Measurements from ENCODE around the gene P2RX3. TPM values are rescaled to one million over a fixed set of nuclear protein-coding genes. Genes with fewer than 3 reads are reported as not detected.
A peak's percentile ranks its signal among the peaks of the same experiment; 100 is the strongest.

P2RX3 gene
- total and polyA plus RNA-seq, 2 of the 8 experiments (the other 6 are each of a cell fraction or from before 2014, with no cell fraction given): 0.45 to 0.47 TPM

- TF ChIP-seq CHD7 (IDR thresholded peaks at IDR 0.05; ENCODE audit: insufficient replicate concordance, low read length): no peak
- peak; percentile 85 to 86; a peak in 2 of 4 replicates for TF ChIP-seq SIN3A (conservative IDR thresholded peaks at IDR 0.05 in 1 of 2, IDR thresholded peaks at IDR 0.05 in 1 of 2; ENCODE audit: low read depth in 1 of 2, low read length in 2 of 2)
- no peak for TF ChIP-seq RBBP5 (IDR thresholded peaks at IDR 0.05; ENCODE audit: borderline replicate concordance, low read depth, low read length)
- TF ChIP-seq HDAC2 (IDR thresholded peaks at IDR 0.05; ENCODE audit: borderline replicate concordance in 1 of 2, low read depth in 2 of 2, low read length in 2 of 2): peak in 1 of 2 experiments; percentile 59; a peak in 1 of 4 replicates
- 0 out of 2 replicates have a peak, but pooled peaks have one; percentile 18 for TF ChIP-seq YY1 (IDR thresholded peaks at IDR 0.05; ENCODE audit: low read depth, low read length)
- no peak for TF ChIP-seq ZNF274 (IDR thresholded peaks at IDR 0.05; ENCODE audit: borderline replicate concordance, extremely low read depth, low read length)
- TF ChIP-seq BRCA1 (IDR thresholded peaks at IDR 0.05; ENCODE audit: low read depth, low read length): no peak
- TF ChIP-seq KDM1A (IDR thresholded peaks at IDR 0.05; ENCODE audit: borderline replicate concordance, low read length): no peak
- no peak for TF ChIP-seq BCL11A (IDR thresholded peaks at IDR 0.05; ENCODE audit: low read depth in 2 of 2, low read length in 2 of 2)
- TF ChIP-seq RNF2 (IDR thresholded peaks at IDR 0.05; ENCODE audit: borderline replicate concordance, low read depth, low read length, missing control alignments, poor library complexity, severe bottlenecking): no peak
- TF ChIP-seq JUND (IDR thresholded peaks at IDR 0.05; ENCODE audit: low read length): no peak
Observed at GRCh38 chr11:57379732-57380131, 41.6 kb downstream of the P2RX3 start (continued).

Data from H1 (cell line).